ENCODE results near the gene IL2RG.

IL2RG gene

GRCh38 chrX:71111141-71111843 is at the start of gene IL2RG:
Gene IL2RG, minus strand, starts transcription at chrX:71111577. Its CDS starts 38 bp downstream, at chrX:71111539.
- peak in 1 of 2 donors; percentile 77 for DNase-seq (ENCODE audit: low read depth in 1 of 2, low spot score in 1 of 2)

GRCh38 chrX:71160475-71160874 is 49.1 kb upstream of the IL2RG start:
- no peak for DNase-seq (ENCODE audit: low read depth in 1 of 2, low spot score in 1 of 2)

- no peak for DNase-seq (ENCODE audit: low read depth in 1 of 2, low spot score in 1 of 2)
Observed at GRCh38 chrX:71159335-71159734, 48.0 kb upstream of the IL2RG start.

DNA sequence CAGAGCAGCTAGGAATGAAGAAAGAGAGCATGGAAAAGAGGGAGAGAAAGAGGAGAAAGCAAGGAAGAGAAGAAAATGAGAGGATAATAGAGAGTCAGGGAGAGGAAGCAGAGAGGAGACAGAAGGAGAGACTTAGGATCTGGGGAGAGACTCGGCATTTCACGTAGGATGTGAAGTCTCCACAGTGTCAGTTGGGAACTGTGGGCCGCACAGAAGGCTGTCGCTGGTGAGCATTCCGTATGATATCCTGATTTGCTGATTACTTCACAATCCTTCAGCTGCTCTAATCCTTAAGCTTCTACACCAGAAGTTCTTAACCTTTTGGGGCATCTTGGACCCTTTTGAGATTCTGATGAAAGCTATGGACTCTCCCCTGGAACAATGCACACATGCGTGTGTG is 47.2 kb upstream of the IL2RG start:
- no peak for DNase-seq (ENCODE audit: low read depth in 1 of 2, low spot score in 1 of 2)

- DNase-seq (ENCODE audit: low read depth in 1 of 2, low spot score in 1 of 2), result no peak
Observed at GRCh38 chrX:71154641-71155040, 43.3 kb upstream of the IL2RG start.

- DNase-seq (ENCODE audit: low read depth in 1 of 2, low spot score in 1 of 2), result no peak
Observed at GRCh38 chrX:71154196-71154595, 42.8 kb upstream of the IL2RG start.

DNA sequence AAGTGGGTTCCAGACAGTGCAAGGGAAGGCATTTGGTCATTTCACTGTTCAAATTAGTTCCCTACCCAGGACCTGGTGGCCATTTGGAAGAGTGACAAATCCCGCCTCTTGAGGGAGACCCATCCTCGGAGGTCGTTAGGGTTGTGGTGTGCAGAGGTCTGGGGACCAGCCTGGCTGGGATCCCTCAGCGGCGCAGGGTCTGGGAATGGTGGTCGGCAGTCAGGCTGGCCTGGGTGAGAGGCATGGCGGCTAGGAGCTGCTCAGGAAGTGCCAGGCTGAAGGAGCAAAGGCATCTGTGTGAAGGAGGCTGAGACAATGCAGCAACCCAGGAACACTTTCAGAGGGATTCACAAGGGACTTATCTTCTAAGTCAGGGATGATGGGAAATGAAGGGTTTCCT is 40.0 kb upstream of the IL2RG start:
- DNase-seq (ENCODE audit: low read depth in 1 of 2, low spot score in 1 of 2), result no peak

DNA sequence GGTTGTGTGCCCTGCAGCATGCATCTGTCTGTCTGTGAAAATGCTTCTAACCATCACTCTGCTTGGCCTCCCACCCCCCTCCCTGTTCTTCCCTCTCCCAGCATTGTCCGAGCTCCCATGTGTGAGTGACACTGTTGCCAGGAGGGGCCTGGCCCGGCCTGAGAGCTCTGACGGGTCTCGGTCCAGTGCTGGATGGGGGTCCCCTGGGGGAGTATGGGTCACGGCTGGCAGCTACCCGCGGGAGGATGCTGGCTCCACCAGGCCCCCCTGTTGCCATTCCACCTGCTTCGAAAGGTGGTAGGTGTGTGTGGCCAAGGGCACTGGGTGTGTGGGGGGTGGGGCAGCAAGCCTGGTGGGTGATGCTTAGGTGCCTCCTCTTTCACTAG is 36.9 kb upstream of the IL2RG start:
- DNase-seq (ENCODE audit: low read depth in 1 of 2, low spot score in 1 of 2), result no peak

- no peak for DNase-seq (ENCODE audit: low read depth in 1 of 2, low spot score in 1 of 2)
Observed at GRCh38 chrX:71147496-71148277, 36.3 kb upstream of the IL2RG start.

- DNase-seq (ENCODE audit: low read depth in 1 of 2, low spot score in 1 of 2), result no peak
Observed at GRCh38 chrX:71144651-71145050, 33.3 kb upstream of the IL2RG start, which contains the start of gene NLGN3. Gene NLGN3, plus strand, starts transcription at chrX:71144841. Its CDS starts 2,909 bp downstream, at chrX:71147750.

- no peak for DNase-seq (ENCODE audit: low read depth in 1 of 2, low spot score in 1 of 2)
Observed at GRCh38 chrX:71143508-71143907, 32.1 kb upstream of the IL2RG start.

- DNase-seq (ENCODE audit: low read depth in 1 of 2, low spot score in 1 of 2), result no peak
Observed at GRCh38 chrX:71140440-71140839, 29.1 kb upstream of the IL2RG start.

DNA sequence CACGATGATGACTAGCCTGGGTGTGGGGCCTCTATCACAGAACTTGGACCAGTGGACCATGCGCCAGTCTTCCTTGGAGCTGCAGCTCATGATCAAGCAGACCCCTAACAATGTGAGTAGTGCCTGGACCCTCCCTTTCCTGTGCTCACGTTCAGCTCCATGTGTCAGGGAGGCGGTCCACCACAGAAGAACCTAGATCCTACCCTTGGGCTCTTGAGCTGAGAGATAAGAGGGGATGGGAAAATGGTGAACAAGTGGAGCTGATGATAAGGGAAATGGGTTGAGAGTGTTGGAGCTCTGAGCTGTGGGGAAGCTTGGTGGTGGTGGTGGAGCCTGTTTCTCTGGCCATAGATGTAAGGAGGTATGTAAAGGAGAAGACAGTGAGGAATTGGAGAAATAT is 20.1 kb upstream of the IL2RG start:
- no peak for DNase-seq (ENCODE audit: low read depth in 1 of 2, low spot score in 1 of 2)

GRCh38 chrX:71128915-71129765 is 17.8 kb upstream of the IL2RG start:
- DNase-seq (ENCODE audit: low read depth in 1 of 2, low spot score in 1 of 2), result peak; percentile 54 to 55

GRCh38 chrX:71128166-71128833 is 16.9 kb upstream of the IL2RG start:
- no peak for DNase-seq (ENCODE audit: low read depth in 1 of 2, low spot score in 1 of 2)

- DNase-seq (ENCODE audit: low read depth in 1 of 2, low spot score in 1 of 2), result no peak
Observed at GRCh38 chrX:71118985-71119535, 7.7 kb upstream of the IL2RG start.

- DNase-seq (ENCODE audit: low read depth in 1 of 2, low spot score in 1 of 2), result peak; percentile 65
Observed at GRCh38 chrX:71118032-71118984, 6.9 kb upstream of the IL2RG start, which contains the start of gene MED12. Gene MED12, plus strand, starts transcription at chrX:71118596. Its CDS starts 159 bp downstream, at chrX:71118755.

- no peak for DNase-seq (ENCODE audit: low read depth in 1 of 2, low spot score in 1 of 2)
Observed at GRCh38 chrX:71117358-71117757, 6.0 kb upstream of the IL2RG start.

- DNase-seq (ENCODE audit: low read depth in 1 of 2, low spot score in 1 of 2), result no peak
Observed at GRCh38 chrX:71111921-71112431, 599 bp upstream of the IL2RG start.
